WERI-Rb-1 (cell line): ENCODE data around the gene NBAS.
"Not testable (repeated sequence)": the region's sequence is repeated elsewhere in the genome, so short reads cannot be mapped to it uniquely, and the experiment has no call there.

Experiments used
- DNase-seq: peaks from one replicate; pipeline ENCODE4 v3.0.0-alpha.2; 2020
- H3K27ac ChIP-seq: fragments of 250-450 bp; sonication (Bioruptor Pico); 2 replicates; pipeline ENCODE4 v1.5.1; 2020; ENCODE audit warnings: mild to moderate bottlenecking, moderate library complexity
- H3K27me3 ChIP-seq: fragments of 250-450 bp; sonication (Bioruptor Pico); 2 replicates; pipeline ENCODE4 v1.5.1; 2021; ENCODE audit warnings: mild to moderate bottlenecking, low read depth, moderate library complexity; ENCODE audit not compliant: insufficient read depth, severe bottlenecking
- H3K36me3 ChIP-seq: fragments of 250-450 bp; sonication (Bioruptor Pico); 2 replicates; pipeline ENCODE4 v1.5.1; 2020; ENCODE audit warnings: mild to moderate bottlenecking, moderate library complexity
- H3K4me3 ChIP-seq: 2 replicates; pipeline ENCODE4 v1.5.1; 2011; ENCODE audit warnings: low read depth, mild to moderate bottlenecking, control low read depth, low read length
- H3K9me3 ChIP-seq: fragments of 250-450 bp; sonication (Bioruptor Pico); 2 replicates; pipeline ENCODE4 v1.5.1; 2021; ENCODE audit warnings: mild to moderate bottlenecking, moderate library complexity; ENCODE audit not compliant: severe bottlenecking
- TF ChIP-seq, protein P1 (sequence below): IDR thresholded peaks from 2 replicates; pipeline ENCODE4 v1.5.1; 2011; ENCODE audit warnings: low read depth, mild to moderate bottlenecking, control low read depth, inconsistent platforms, low read length

The NBAS gene

DNA sequence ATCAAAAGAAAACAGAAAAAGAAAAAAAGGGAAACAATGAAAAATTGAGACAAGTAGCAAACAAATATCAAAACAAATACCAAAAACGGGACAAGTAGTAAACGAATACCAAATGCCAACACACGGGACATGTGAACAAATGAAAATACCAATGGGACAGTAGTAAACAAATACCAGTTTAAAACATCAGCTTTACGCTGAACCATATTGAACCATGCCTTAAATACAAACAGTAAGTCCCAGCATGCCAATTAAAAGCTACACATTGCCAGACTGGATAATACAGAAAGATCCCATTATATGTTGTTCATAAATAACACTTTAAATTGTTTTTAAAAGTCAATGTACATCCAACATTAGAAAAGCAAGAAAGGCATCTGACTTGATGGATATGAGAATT is 114.2 kb downstream of the NBAS start:
- no peak overlapping the region for H3K4me3 ChIP-seq
- no peak overlapping the region for H3K27ac ChIP-seq
- no peaks in the 10 kb centered on the region for H3K27me3 ChIP-seq
- DNase-seq, result no peak
- TF ChIP-seq, protein P1, sequence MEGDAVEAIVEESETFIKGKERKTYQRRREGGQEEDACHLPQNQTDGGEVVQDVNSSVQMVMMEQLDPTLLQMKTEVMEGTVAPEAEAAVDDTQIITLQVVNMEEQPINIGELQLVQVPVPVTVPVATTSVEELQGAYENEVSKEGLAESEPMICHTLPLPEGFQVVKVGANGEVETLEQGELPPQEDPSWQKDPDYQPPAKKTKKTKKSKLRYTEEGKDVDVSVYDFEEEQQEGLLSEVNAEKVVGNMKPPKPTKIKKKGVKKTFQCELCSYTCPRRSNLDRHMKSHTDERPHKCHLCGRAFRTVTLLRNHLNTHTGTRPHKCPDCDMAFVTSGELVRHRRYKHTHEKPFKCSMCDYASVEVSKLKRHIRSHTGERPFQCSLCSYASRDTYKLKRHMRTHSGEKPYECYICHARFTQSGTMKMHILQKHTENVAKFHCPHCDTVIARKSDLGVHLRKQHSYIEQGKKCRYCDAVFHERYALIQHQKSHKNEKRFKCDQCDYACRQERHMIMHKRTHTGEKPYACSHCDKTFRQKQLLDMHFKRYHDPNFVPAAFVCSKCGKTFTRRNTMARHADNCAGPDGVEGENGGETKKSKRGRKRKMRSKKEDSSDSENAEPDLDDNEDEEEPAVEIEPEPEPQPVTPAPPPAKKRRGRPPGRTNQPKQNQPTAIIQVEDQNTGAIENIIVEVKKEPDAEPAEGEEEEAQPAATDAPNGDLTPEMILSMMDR, result no peak
- no peaks in the 10 kb centered on the region for H3K36me3 ChIP-seq
- H3K9me3 ChIP-seq, result peaks cover 2% of the 10 kb centered on the region

DNA sequence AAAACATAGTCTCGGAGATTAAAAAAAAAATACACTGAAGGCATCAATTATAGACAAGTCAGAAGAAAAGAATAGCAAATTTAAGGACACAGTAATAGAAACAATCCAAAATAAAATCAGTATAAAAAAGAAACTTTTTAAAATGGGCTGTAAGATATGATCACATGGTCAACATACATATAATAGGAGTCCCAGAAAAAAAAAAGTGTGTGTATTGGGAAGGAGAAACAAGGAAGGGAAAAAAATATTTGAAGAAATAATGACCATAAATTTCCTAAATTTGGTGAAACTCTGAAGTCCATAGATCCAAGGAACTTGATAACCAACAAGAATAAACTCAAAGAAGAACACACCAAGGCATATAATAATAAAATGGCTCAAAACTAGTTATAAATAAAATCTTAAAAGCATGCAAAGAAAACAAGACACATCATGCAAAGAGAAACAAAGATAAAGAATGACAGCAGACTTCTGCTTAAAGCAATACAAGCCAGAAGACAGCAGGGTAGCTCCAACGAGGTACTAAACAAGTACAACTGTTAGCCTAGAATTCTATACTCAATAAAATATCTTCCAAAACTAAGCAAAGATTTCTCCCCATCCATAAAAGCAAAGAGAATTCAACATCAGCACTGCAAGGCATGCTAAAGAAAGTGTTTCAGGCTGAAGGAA is 115.1 kb downstream of the NBAS start:
- TF ChIP-seq, protein P1, result no peak

DNA sequence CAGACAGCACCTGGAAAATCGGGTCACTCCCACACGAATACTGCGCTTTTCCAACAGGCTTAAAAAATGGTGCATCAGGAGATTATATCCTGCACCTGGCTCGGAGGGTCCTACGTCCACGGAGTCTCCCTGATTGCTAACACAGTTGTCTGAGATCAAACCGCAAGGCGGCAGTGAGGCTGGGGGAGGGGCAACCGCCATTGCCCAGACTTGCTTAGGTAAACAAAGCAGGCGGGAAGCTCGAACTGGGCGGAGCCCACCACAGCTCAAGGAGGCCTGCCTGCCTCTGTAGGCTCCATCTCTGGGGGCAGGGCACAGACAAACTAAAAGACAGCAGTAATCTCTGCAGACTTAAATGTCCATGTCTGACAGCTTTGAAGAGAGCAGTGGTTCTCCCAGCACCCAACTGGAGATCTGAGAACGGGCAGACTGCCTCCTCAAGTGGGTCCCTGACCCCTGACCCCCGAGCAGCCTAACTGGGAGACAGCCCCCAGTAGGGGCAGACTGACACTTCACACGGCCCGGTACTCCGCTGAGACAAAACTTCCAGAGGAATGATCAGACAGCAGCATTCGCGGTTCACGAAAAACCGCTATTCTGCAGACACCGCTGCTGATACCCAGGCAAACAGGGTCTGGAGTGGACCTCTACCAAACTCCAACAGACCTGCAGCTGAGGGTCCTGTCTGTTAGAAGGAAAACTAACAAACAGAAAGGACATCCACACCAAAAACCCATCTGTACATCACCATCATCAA is 121.2 kb downstream of the NBAS start:
- H3K36me3 ChIP-seq, H3K27ac ChIP-seq, H3K27me3 ChIP-seq, H3K9me3 ChIP-seq, H3K4me3 ChIP-seq, DNase-seq: not testable (repeated sequence)

More for the DNA sequence above, 115.1 kb downstream of the NBAS start:
- no peak for DNase-seq
- H3K27me3 ChIP-seq, result no peaks in the 10 kb centered on the region
- H3K4me3 ChIP-seq, result no peak overlapping the region
- no peaks in the 10 kb centered on the region for H3K36me3 ChIP-seq
- H3K9me3 ChIP-seq, result peaks cover 2% of the 10 kb centered on the region
- H3K27ac ChIP-seq, result no peak overlapping the region

DNA sequence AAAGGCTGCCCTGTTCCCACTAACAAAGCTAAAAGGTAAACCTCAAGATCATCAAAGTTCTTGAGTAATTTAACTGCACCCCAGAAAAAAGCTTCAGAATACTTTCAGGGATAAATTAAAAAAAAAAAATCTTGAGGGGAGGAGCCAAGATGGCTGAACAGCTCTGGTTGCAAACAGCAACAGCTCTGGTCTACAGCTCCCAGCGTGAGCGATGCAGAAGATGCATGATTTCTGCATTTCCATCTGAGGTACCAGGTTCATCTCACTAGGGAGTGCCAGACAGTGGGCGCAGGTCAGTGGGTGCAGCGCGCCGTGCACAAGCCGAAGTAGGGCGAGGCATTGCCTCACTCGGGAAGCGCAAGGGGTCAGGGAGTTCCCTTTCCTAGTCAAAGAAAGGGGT is 121.8 kb downstream of the NBAS start:
- DNase-seq, H3K36me3 ChIP-seq, H3K4me3 ChIP-seq: not testable (repeated sequence)

DNA sequence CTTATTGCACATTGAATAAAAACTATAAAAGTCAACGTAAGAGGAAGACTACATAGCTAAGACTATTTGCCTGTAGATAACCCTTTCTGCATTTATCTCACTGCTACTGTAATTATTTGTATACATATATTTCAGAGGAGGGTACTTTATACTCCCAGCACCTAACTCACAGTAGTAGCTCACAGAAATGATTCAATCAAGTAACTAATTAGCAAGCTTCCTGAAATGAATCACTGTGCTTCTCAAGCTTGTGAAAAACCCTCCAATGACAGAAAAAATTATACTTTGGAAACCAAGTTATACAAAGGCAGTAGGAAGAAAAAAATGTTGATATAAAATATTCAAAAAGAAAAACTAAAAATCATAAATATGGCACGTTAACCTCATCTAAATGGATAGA is 124.9 kb downstream of the NBAS start:
- TF ChIP-seq, protein P1, result no peak
- Histone ChIP-seq H3K27ac (no peak overlapping the region), H3K36me3 (no peaks in the 10 kb centered on the region), H3K4me3 (no peak overlapping the region), H3K27me3 (no peaks in the 10 kb centered on the region), H3K9me3 (no peaks in the 10 kb centered on the region)
- DNase-seq, result no peak

More for the DNA sequence above, 121.8 kb downstream of the NBAS start:
- H3K27ac ChIP-seq, H3K9me3 ChIP-seq, H3K27me3 ChIP-seq: not testable (repeated sequence)

DNA sequence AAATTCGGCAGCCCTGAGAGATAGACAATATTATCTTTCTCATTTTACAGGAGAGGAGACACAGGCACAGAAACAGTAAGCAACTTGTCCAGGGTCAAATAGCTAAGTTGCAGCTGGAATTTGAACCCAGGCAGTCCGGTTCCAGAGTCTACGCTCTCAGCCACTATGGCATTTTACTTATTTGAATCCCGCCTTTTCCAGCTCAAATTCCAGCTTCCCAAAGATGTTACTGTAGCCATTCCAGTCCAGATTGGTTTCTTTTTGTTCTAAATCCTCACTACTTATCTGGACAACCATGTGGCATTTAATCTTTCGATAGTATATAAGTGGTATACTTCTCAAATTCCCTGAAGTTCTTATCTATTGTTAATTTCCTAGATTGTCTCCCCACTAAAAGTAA is 125.7 kb downstream of the NBAS start:
- Histone ChIP-seq H3K27ac (no peak overlapping the region), H3K4me3 (no peak overlapping the region), H3K9me3 (no peaks in the 10 kb centered on the region), H3K27me3 (no peaks in the 10 kb centered on the region), H3K36me3 (no peaks in the 10 kb centered on the region)
- TF ChIP-seq, protein P1, result no peak
- no peak for DNase-seq
